Ishikawa (cell line): Measurements from ENCODE around the gene TNIP2.

Experiments
- CEBPB ChIP-seq: IDR thresholded peaks from 2 replicates; pipeline ENCODE4 v1.6.1; 2012
- CREB1 ChIP-seq: IDR thresholded peaks from 2 replicates; pipeline ENCODE4 v1.6.1; 2012; ENCODE audit warnings: low read depth
- EGR1 ChIP-seq: IDR thresholded peaks from 2 replicates; pipeline ENCODE4 v1.6.1; 2012
- EP300 ChIP-seq: IDR thresholded peaks from 2 replicates; pipeline ENCODE4 v1.6.1; 2012; ENCODE audit warnings: borderline replicate concordance
- MAX ChIP-seq: IDR thresholded peaks from 2 replicates; pipeline ENCODE4 v1.6.1; 2012
- NFIC ChIP-seq: IDR thresholded peaks from 2 replicates; pipeline ENCODE4 v1.6.1; 2012
- RAD21 ChIP-seq: IDR thresholded peaks from 2 replicates; pipeline ENCODE4 v1.6.1; 2012; ENCODE audit warnings: low read depth
- REST ChIP-seq: IDR thresholded peaks from 2 replicates; pipeline ENCODE4 v1.6.1; 2012; ENCODE audit warnings: low read depth, mild to moderate bottlenecking
- TAF1 ChIP-seq: IDR thresholded peaks from 2 replicates; pipeline ENCODE4 v1.6.1; 2012; ENCODE audit warnings: low read depth, mild to moderate bottlenecking
- TCF12 ChIP-seq: IDR thresholded peaks from 2 replicates; pipeline ENCODE4 v1.6.1; 2012; ENCODE audit warnings: low read depth
- TEAD4 ChIP-seq: IDR thresholded peaks from 2 replicates; pipeline ENCODE4 v1.6.1; 2012
- YY1 ChIP-seq: IDR thresholded peaks from 2 replicates; pipeline ENCODE4 v1.6.1; 2012; ENCODE audit warnings: low read depth
- ZBTB7A ChIP-seq: IDR thresholded peaks from 2 replicates; pipeline ENCODE4 v1.6.1; 2012; ENCODE audit warnings: low read depth

DNA sequence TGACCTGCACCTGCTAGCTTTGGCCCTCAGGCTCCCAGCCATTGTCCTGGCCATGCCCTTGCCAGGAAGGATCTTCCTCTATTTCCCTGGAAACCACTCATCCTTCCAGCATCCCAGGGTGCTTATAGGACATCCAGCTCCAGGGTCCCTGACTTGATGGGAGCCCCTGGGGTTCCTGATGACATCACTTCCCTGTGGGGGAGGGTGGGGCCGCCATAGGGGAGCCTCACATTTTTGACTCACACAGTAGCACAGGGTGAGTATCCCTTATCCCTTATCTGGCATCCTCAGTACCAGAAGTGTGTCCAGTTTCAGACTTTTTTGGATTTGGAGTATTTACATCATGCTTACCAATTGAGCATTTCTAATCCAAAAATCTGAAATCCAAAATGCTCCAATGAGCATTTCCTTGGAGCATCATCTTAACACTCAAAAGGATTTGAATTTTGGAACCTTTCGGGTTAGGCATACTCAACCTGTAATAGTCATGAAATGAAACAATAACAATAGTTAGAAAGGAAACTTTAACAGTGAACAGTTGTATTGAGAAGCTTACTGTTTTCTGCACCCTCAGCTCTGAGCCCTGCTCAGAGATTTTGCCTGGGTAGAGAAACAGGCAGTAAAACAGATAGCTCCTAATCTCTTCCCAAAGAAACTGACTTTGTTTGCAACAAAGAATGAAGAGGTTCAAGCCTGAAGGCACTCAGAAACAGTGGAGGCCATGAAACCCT, 22.1 kb downstream of the TNIP2 start:
- TF ChIP-seq REST, result no peak
- TF ChIP-seq TAF1, result no peak
- no peak for TF ChIP-seq MAX
- TF ChIP-seq YY1, result no peak
- TF ChIP-seq RAD21, result no peak
- no peak for TF ChIP-seq ZBTB7A
- no peak for TF ChIP-seq CREB1
- no peak for TF ChIP-seq TEAD4
- TF ChIP-seq EGR1, result no peak
- no peak for TF ChIP-seq CEBPB
- no peak for TF ChIP-seq EP300
- TF ChIP-seq NFIC, result no peak
- no peak for TF ChIP-seq TCF12
